Activated effector memory CD4-positive, alpha-beta T cell treated with anti-CD3 and anti-CD28 coated beads, Interleukin-2, amount 50 U/mL, for 16 hours (primary cell): ENCODE measurements around the gene LINGO1.

Source experiments
- DNase-seq: peaks from one replicate; pipeline ENCODE4 v3.0.0-alpha.2; 2020

Gene LINGO1

DNA sequence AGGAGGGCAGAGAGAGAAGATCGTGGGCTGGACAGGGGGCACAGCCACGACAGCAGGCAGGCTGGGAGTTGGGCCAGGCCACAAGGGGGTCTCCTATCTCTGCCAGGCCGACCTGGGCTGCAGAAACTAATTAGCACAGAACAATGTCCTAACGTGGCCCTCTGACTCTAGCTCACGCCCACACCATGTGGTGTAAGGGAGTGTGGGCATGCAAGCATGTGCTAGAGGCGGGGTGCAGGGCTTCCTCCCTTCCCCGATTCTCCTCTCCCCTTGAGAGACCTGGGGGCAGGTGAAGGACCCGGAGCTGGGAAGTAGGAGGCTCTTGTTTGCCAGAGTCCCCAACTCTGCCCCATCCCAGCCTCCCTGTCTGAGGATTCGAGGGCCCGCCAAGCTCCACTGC, 65.5 kb downstream of the LINGO1 start:
- DNase-seq, result no peak

DNA sequence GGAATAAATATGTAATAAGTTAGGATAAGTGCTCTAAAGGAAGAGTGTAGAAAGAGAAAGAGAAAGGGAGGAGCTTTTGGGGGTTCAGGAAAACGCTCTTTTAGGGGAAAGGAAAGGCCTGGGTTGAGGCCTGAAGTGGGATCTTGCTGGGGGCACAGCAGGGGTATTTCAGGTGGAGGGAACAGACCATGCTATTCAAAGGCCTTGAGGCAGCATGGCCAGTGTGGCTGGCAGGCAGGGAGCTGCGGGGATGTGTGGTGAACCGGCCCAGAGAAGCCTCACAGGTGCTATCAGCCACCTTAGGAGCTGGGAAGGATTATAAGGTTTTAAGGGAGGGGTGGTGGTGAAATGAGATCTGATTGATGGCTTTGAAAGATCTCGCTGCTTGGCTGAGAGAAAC, 66.6 kb downstream of the LINGO1 start:
- no peak for DNase-seq

DNA sequence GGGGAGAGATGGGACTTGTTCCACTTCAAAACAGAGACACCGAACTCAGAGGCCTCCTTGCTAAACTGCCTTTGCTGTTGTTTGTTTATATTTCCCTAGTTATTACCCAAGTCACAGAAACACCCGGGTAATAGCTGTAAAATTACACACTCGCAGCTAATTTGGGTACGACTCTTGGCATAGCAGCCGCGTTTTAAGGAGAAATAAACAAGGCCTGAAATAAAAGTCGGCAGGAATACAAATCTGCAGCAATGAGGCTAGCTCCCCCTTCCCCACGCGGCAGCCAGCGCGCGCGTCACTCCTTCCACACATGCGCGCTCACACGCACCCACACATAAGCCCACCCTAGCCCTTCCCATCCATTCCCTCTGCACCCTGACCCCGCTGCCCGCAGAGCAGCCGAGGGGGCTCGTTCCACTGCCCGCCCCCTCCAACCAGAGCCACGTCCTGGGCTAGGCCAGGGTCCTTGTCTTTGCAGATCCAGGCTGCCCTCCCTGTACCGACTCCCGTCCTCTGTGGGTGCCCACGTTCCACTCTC, 67.3 kb downstream of the LINGO1 start:
- DNase-seq, result no peak

DNA sequence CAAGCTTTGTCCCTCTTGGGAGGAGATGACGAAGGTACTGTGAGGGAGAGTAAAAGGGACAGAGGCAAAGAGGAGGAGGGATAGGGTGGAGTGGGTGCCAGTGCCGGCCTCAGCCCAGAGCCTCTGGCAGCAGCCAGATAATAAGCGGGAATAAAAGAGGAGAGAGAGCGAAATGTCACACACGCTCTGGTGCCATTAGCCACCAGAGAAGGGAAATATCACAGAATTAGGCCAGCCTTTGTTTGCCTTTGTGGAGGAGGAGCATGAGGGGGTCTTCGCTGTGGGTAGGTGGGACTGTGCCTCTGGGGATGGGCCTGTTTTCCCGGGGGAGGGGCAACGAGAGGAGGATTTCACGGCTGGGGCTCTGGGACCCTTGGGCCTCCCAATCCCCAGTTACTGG, 67.8 kb downstream of the LINGO1 start:
- DNase-seq, result no peak

DNA sequence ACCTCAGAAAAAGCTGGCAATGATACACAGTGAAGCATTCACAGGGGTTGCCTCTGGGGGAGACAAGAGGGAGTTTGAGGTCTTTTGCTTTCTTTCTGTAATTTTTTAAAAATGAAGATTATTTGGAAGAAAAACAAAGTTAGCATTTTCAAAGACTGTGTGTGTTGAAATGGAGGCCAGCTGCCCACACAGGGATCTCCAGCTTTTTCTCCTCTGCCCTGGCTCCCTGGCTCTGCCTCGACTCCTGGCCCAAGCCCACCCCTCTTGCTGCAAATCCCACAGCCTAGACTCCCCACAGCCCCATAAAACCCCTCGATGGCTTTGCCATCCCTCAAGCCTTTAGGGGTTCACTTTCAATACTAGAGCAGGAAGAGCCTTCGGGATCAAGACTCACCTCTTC, 68.4 kb downstream of the LINGO1 start:
- DNase-seq, result no peak

DNA sequence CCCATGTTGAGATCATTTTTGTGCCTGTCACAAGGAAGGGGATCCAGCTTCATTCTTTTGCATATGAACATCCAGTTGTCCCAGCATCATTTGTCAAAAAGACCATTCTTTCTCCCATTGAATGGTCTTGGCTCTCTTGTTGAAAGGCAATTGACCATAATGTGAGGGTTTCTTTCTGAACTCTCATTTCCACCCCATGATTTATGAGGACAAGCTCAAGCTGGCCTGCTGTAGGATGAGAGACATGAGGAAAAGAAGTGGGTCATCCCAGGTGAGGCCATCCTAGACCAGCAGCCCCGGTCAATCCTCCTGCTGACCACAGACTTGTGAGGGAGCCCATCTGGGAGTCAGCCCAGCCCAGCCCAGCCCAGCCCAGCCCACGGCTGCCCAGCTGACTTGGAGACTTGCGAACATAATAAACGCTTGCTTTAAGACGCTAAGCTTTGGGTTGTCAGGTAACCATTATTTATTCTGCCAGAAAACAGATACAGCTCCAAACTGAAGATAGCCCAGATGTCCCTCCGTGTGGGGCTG, 69.0 kb downstream of the LINGO1 start:
- DNase-seq, result no peak
